Measurements from ENCODE around the gene HIPK4.

- TF ChIP-seq EZH2 (IDR thresholded peaks at IDR 0.05; ENCODE audit: insufficient read depth, low read length) (no peak), CTCF (IDR thresholded peaks at IDR 0.05; ENCODE audit: insufficient read depth, low read depth, low read length) (no peak)
Measured at GRCh38 chr19:40380199-40381037, 9.6 kb downstream of the HIPK4 start.
